ENCODE measurements around the gene TMEM170A.
A peak's percentile ranks its signal among the peaks of the same experiment; 100 is the strongest.
"Not testable (repeated sequence)": the region's sequence is repeated elsewhere in the genome, so short reads cannot be mapped to it uniquely, and the experiment has no call there.

The TMEM170A gene

DNA sequence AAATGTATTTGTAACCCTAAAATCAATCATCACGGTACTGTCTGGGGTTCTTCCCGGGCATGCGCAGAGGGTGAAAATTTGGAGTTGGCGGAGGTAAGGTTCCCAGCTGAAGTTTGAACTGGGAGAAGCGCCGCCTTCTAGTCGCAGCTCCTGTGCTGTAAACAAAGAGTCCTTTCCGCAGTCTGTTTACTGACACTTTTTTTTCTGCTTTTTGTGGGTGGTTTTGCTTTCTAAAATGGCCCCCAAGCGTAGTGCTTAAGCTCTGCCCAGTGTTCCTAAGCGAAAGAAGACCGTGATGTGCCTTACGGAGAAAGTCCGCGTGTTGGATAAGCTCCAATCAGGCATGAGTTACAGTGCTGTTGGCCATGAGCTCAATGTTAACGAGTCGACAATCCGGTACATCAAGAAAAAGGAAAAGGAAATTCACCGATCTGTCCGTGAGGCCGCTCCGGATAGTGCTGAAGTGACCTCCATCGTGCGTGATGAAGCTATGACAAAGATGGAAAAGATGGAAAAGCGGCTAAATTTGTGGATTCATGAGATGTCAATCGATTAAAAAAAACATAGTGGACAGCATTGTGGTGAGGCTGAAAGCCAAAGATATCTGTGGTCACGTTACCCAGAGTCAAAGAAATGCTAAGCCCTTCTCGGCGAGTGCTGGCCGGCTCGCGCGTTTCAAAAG, 30.6 kb downstream of the TMEM170A start:
- peak overlapping the region; percentile 82 for H3K27ac ChIP-seq
- TF ChIP-seq ZFX (IDR thresholded peaks at IDR 0.05), result no peak
- TF ChIP-seq, protein P1, sequence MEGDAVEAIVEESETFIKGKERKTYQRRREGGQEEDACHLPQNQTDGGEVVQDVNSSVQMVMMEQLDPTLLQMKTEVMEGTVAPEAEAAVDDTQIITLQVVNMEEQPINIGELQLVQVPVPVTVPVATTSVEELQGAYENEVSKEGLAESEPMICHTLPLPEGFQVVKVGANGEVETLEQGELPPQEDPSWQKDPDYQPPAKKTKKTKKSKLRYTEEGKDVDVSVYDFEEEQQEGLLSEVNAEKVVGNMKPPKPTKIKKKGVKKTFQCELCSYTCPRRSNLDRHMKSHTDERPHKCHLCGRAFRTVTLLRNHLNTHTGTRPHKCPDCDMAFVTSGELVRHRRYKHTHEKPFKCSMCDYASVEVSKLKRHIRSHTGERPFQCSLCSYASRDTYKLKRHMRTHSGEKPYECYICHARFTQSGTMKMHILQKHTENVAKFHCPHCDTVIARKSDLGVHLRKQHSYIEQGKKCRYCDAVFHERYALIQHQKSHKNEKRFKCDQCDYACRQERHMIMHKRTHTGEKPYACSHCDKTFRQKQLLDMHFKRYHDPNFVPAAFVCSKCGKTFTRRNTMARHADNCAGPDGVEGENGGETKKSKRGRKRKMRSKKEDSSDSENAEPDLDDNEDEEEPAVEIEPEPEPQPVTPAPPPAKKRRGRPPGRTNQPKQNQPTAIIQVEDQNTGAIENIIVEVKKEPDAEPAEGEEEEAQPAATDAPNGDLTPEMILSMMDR (conservative IDR thresholded peaks at IDR 0.05), result no peak

DNA sequence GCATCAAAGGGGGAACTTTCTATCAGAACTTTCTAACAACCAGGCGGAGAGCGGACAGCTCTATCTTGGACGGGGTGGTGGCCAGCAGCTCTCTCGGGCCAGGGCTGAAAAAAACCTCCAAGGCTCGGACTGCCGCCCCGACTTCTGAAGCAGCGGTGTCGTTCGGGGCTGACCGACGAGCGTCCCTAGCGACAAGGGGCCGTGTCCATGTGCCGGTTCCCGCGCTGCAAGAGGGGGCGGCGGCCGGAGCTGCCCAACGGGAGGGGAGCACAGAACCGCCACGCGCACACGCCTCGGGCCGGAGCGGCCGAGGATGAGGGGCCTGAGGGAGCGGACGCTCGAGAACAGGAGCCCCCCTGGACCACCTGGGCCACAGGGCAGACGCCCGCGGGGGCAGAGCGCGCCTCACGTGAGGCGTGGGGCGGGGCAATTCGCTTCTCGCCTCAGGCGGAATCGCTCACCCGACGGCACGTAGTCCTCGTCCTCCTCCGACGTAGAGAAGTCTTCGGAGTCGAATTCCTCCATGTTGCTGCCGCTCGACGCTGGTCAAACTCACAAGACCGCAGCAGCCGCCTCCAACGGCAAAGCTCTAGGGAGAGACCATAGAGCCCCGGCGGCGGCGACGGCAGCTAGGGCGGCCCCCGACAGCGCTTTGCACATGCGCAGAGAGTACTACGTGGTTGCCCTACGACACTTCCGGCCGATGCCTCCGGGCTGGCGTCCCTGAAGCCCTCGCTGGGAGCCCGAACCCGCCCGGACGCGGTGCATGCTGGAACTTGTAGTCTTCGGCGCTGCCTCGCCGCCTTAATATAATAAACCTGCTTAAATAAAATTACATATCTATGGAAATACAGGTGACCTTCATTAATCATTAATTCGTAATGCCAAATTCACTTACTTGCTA, 31.4 kb downstream of the TMEM170A start, which contains the start of gene CFDP1:
Gene CFDP1, minus strand, starts transcription at position 676 of the 904 bp plus-strand sequence. Its CDS starts 151 bp downstream, at position 525.
- TF ChIP-seq, protein P1 (conservative IDR thresholded peaks at IDR 0.05), result no peak
- TF ChIP-seq ZFX (IDR thresholded peaks at IDR 0.05), result no peak
- peak within 1 kb of the TSS; percentile 82 for H3K27ac ChIP-seq

DNA sequence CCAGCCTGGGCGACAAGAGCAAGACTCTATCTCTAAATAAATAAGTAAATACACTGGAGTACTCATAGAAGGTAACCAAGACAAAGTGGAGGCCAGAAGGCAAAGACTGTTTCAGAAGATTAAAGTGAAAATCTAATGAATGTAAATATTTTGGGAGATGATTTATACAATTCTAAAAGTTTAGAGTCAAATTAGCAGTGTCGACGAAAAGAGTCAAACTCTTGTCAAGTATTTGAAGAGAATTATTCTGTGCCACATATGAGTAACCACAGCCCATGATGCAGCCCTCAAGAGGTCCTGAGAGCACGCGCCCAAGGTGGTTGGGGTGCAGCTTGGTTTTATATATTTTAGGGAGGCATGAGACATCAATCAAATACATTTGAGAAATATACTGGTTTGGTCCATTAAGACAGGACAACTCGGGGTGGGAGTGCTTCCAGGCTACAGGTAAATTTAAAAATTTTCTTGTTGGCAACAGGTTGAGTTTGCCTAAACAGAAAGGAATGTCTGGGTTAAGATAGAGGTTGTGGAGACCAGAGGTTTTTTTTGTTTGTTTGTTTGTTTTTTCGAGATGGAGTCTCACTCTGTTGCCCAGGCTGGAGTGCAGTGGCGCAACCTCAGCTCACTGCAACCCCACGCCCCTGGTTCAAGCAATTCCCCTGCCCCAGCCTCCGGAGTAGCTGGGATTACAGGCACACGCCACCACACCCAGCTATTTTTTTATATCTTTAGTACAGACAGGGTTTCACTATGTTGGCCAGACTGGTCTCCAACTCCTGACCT, 34.7 kb downstream of the TMEM170A start:
- TF ChIP-seq, protein P1 (conservative IDR thresholded peaks at IDR 0.05), result no peak
- no peak for TF ChIP-seq ZFX (IDR thresholded peaks at IDR 0.05)
- H3K27ac ChIP-seq, result no peak overlapping the region

DNA sequence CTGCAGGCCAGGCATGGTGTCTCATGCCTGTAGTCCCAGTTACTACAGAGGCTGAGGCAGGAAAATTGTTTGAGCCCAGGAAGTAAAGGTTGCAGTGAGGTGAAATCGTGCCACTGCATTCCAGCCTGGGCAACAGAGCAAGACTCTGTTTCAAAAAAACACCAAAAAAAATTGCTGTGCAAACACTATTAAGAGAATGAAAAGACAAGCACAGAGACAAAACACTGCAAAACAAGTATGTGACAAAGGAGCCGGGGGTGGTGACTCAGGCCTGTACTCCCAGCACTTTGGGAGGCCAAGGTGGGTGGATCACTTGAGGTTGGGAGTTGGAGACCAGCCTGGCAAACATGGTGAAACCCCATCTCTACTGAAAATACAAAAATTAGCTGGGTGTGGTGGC, 38.0 kb downstream of the TMEM170A start:
- H3K27ac ChIP-seq, result not testable (repeated sequence)

DNA sequence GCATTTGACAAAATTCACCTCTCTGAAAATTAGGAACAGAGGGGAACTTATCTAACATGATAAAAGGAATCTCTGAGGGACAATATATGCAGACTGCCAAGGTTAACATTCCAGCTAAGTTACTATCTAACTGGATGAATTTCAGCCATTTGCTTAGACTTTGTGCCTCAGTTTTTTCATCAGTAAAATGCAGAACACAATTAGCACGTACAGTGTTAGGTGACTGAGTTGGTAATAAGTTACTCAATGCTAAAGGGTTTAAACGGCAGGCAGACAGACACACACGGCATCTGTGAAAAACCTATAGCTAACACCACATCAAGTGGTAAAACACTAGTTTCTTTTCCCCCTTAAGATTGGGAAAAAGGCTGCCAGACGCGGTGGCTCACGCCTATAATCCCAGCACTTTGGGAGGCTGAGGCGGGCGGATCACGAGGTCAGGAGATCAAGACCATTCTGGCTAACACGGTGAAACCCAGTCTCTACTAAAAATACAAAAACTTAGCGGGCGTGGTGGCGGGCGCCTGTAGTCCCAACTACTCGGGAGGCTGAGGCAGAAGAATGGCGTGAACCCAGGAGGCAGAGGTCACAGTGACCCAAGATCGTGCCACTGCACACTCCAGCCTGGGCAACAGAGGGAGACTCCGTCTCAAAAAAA, 40.3 kb downstream of the TMEM170A start:
- H3K27ac ChIP-seq, result not testable (repeated sequence)

DNA sequence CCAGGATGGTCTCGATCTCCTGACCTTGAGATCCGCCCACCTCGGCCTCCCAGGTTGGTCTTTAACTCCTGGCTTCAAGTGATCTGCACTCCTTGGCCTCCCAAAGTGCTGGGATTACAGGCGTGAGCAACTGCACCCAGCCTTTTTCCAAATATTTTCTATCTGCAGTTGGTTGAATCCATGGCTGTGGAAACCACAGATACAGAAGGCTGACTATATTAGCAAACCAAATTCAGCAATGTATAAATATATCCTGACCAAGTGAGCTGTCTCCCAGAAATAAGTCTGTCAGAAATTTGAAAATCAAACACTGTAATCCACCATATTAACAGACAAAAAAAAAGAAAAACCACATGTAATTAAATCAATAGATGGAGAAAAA, 40.8 kb downstream of the TMEM170A start:
- no peak overlapping the region for H3K27ac ChIP-seq
- TF ChIP-seq, protein P1 (conservative IDR thresholded peaks at IDR 0.05), result no peak
- no peak for TF ChIP-seq ZFX (IDR thresholded peaks at IDR 0.05)

DNA sequence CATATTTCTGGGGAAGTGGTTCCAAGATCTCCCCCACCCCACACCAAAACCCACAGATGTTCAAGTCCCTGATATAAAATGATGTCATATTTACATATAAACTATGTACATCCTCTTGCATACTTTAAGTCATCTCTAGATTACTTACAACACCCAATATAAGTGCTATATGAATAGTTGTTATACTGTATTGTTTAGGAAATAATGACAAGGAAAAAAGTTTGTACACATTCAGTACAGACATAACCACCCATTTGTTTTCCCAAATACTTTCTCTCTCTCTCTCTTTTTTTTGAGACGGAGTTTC, 42.7 kb downstream of the TMEM170A start:
- H3K27ac ChIP-seq, result no peak overlapping the region
- no peak for TF ChIP-seq ZFX (IDR thresholded peaks at IDR 0.05)
- TF ChIP-seq, protein P1 (conservative IDR thresholded peaks at IDR 0.05), result no peak

All from C4-2B (cell line).